Activated T-helper 2 cell treated with anti-CD3 and anti-CD28 coated beads, Interferon-gamma antibody, Interleukin-2, Interleukin-4, amounts not matched to agents 10 μg/mL and 5 μg/mL and 100 μg/mL, durations not matched to agents 14 hours and 24 hours and 36 hours (primary cell): Measurements from ENCODE around the gene RPEL1. TPM values are rescaled to one million over a fixed set of nuclear protein-coding genes. Genes with fewer than 3 reads are reported as not detected.

Experiments used
- DNase-seq: peaks from one replicate; pipeline ENCODE4 v3.0.0; 2021; ENCODE audit warnings: low spot score
- H3K27ac Mint-ChIP-seq: one replicate; pipeline ENCODE4 v1.8.0; 2021; ENCODE audit warnings: mixed read lengths
- H3K27me3 Mint-ChIP-seq: one replicate; pipeline ENCODE4 v1.8.0; 2021; ENCODE audit warnings: low read depth, mixed read lengths
- H3K36me3 Mint-ChIP-seq: one replicate; pipeline ENCODE4 v1.8.0; 2021; ENCODE audit warnings: low read depth, mixed read lengths
- H3K4me1 Mint-ChIP-seq: one replicate; pipeline ENCODE4 v1.8.0; 2021; ENCODE audit warnings: low read depth, mixed read lengths
- H3K4me3 Mint-ChIP-seq: one replicate; pipeline ENCODE4 v1.8.0; 2021; ENCODE audit warnings: low read depth, mild to moderate bottlenecking, moderate library complexity, mixed read lengths
- H3K9me3 Mint-ChIP-seq: one replicate; pipeline ENCODE4 v1.8.0; 2021; ENCODE audit warnings: mixed read lengths
- intact Hi-C: fragments of 100-400 bp; cut with micrococcal nuclease; formaldehyde crosslinking; loops from one replicate; pipeline ENCODE4 v1.15.1; 2023
- total RNA-seq: library from RNA; stranded (reverse); gene quantifications from 2 replicates; pipeline ENCODE4 v1.2.3, GENCODE V29; 2022

Gene RPEL1
- total RNA-seq, 1 donor from 2014 or later, result not detected

GRCh38 chr10:103295374-103296015 lies 49.8 kb downstream of the RPEL1 start:
- H3K9me3 Mint-ChIP-seq, result no peaks in the 10 kb centered on the region
- no peaks in the 10 kb centered on the region for H3K36me3 Mint-ChIP-seq
- no peak overlapping the region for H3K4me3 Mint-ChIP-seq
- no peak overlapping the region for H3K27ac Mint-ChIP-seq
- intact Hi-C loops, result no loop called here
- no peaks in the 10 kb centered on the region for H3K4me1 Mint-ChIP-seq
- no peak for DNase-seq
- H3K27me3 Mint-ChIP-seq, result peaks cover 8% of the 10 kb centered on the region

Other genes with a start within 250 kb of the RPEL1 start
- 58.1 and 60.6 TPM in 2 replicates for gene NT5C2, start 52.6 kb upstream of the RPEL1 start, total RNA-seq
- gene INA, start 31.3 kb downstream of the RPEL1 start, total RNA-seq, result 0.78 and 0.87 TPM in 2 replicates
- gene PCGF6, start 105.3 kb downstream of the RPEL1 start, total RNA-seq, result 16.8 and 17.7 TPM in 2 replicates
- gene TAF5, start 122.1 kb downstream of the RPEL1 start, total RNA-seq, result 9.5 and 10.7 TPM in 2 replicates
- 476 and 483 TPM in 2 replicates for gene ATP5MK, start 150.6 kb downstream of the RPEL1 start, total RNA-seq
- gene PDCD11, start 150.7 kb downstream of the RPEL1 start, total RNA-seq, result 79.4 and 81.6 TPM in 2 replicates
- gene CALHM2, start 206.5 kb downstream of the RPEL1 start, total RNA-seq, result 20.3 and 21.1 TPM in 2 replicates
- gene CALHM1, start 213.0 kb downstream of the RPEL1 start, total RNA-seq, result 0.09 TPM in 1 of 2 replicates, not detected in the other
- gene CALHM3, start 233.4 kb downstream of the RPEL1 start, total RNA-seq, result not detected in 2 replicates
- 1.7 and 2.2 TPM in 2 replicates for gene NEURL1, start 247.8 kb downstream of the RPEL1 start, total RNA-seq